IMR-90 (cell line): ENCODE measurements around the gene TTC23.

Source experiments
- CEBPB ChIP-seq: IDR thresholded peaks from 2 replicates; pipeline ENCODE4 v1.6.1; 2012; ENCODE audit warnings: low read depth, low read length, improper control_type of control experiment
- CHD1 ChIP-seq: IDR thresholded peaks from 2 replicates; pipeline ENCODE4 v1.6.1; 2012; ENCODE audit warnings: low read depth, low read length, improper control_type of control experiment
- FOS ChIP-seq: fragments of 150-350 bp; IDR thresholded peaks from 2 replicates; pipeline ENCODE4 v1.6.1; 2016; ENCODE audit warnings: low read depth, low read length
- MAFK ChIP-seq: IDR thresholded peaks from 2 replicates; pipeline ENCODE4 v1.6.1; 2012; ENCODE audit warnings: low read depth, low read length, improper control_type of control experiment
- MXI1 ChIP-seq: IDR thresholded peaks from 2 replicates; pipeline ENCODE4 v1.6.1; 2012; ENCODE audit warnings: low read depth, mild to moderate bottlenecking, low read length, moderate library complexity, borderline replicate concordance
- POLR2A ChIP-seq: IDR thresholded peaks from 2 replicates; pipeline ENCODE4 v1.6.1; 2012; ENCODE audit warnings: mild to moderate bottlenecking, low read depth, low read length
- RAD21 ChIP-seq: IDR thresholded peaks from 2 replicates; pipeline ENCODE4 v1.6.1; 2012; ENCODE audit warnings: low read length, improper control_type of control experiment
- RFX5 ChIP-seq: IDR thresholded peaks from 2 replicates; pipeline ENCODE4 v1.8.0; 2012; ENCODE audit warnings: low read depth, mild to moderate bottlenecking, low read length, moderate library complexity
- SMC3 ChIP-seq: fragments of 150-350 bp; IDR thresholded peaks from 2 replicates; pipeline ENCODE4 v1.6.1; 2016; ENCODE audit warnings: low read depth, mild to moderate bottlenecking, antibody characterized with exemption, low read length, moderate library complexity
- TF ChIP-seq, protein P1 (sequence below): conservative IDR thresholded peaks from 2 replicates; pipeline ENCODE4 v1.5.1; 2012; ENCODE audit warnings: mild to moderate bottlenecking, low read depth, low read length, improper control_type of control experiment

DNA sequence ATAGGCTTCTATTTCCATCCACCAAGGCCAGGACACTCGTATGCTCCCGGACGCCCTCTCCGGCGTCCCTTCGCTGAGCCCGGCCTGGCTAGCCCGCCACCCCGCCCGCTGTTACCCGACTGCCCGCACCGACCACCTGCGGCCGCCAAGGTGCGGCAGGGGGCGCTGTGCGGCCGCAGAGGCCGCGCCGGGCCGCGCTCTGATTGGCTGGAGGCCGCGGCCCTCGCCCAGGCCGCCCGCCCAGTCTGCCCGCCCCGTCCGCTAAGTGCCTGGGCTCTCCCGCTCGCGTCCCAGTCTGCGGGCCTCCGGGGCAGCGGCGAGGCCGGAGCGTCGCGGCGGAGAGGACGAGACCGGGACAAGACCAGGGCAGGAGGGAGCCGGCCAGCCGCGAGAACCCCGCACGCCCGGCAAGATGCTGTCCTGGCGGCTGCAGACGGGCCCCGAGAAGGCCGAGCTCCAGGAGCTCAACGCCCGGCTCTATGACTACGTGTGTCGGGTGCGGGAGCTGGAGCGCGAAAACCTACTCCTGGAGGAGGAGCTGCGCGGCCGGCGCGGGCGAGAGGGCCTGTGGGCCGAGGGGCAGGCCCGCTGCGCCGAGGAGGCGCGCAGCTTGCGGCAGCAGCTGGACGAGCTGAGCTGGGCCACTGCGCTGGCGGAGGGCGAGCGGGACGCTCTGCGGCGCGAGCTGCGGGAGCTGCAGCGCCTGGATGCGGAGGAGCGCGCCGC, 144.4 kb downstream of the TTC23 start, which contains the start of gene SYNM:
- TF ChIP-seq, protein P1, sequence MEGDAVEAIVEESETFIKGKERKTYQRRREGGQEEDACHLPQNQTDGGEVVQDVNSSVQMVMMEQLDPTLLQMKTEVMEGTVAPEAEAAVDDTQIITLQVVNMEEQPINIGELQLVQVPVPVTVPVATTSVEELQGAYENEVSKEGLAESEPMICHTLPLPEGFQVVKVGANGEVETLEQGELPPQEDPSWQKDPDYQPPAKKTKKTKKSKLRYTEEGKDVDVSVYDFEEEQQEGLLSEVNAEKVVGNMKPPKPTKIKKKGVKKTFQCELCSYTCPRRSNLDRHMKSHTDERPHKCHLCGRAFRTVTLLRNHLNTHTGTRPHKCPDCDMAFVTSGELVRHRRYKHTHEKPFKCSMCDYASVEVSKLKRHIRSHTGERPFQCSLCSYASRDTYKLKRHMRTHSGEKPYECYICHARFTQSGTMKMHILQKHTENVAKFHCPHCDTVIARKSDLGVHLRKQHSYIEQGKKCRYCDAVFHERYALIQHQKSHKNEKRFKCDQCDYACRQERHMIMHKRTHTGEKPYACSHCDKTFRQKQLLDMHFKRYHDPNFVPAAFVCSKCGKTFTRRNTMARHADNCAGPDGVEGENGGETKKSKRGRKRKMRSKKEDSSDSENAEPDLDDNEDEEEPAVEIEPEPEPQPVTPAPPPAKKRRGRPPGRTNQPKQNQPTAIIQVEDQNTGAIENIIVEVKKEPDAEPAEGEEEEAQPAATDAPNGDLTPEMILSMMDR: peak; percentile 89
- TF ChIP-seq RAD21 (peak; percentile 70), SMC3 (peak; percentile 66), RFX5 (no peak), POLR2A (peak; percentile 83), MAFK (no peak), CEBPB (no peak), MXI1 (no peak), FOS (no peak), CHD1 (no peak)
